Ishikawa (cell line): ENCODE results near the gene RNASE8.

ENCODE experiments used
- CEBPB ChIP-seq: IDR thresholded peaks from 2 replicates; pipeline ENCODE4 v1.6.1; 2012
- CREB1 ChIP-seq: IDR thresholded peaks from 2 replicates; pipeline ENCODE4 v1.6.1; 2012; ENCODE audit warnings: low read depth
- EGR1 ChIP-seq: IDR thresholded peaks from 2 replicates; pipeline ENCODE4 v1.6.1; 2012
- EP300 ChIP-seq: IDR thresholded peaks from 2 replicates; pipeline ENCODE4 v1.6.1; 2012; ENCODE audit warnings: borderline replicate concordance
- FOXM1 ChIP-seq: IDR thresholded peaks from 2 replicates; pipeline ENCODE4 v1.6.1; 2012; ENCODE audit warnings: low read depth, borderline replicate concordance
- MAX ChIP-seq: IDR thresholded peaks from 2 replicates; pipeline ENCODE4 v1.6.1; 2012
- NFIC ChIP-seq: IDR thresholded peaks from 2 replicates; pipeline ENCODE4 v1.6.1; 2012
- RAD21 ChIP-seq: IDR thresholded peaks from 2 replicates; pipeline ENCODE4 v1.6.1; 2012; ENCODE audit warnings: low read depth
- REST ChIP-seq: IDR thresholded peaks from 2 replicates; pipeline ENCODE4 v1.6.1; 2012; ENCODE audit warnings: low read depth, mild to moderate bottlenecking
- TAF1 ChIP-seq: IDR thresholded peaks from 2 replicates; pipeline ENCODE4 v1.6.1; 2012; ENCODE audit warnings: low read depth, mild to moderate bottlenecking
- TCF12 ChIP-seq: IDR thresholded peaks from 2 replicates; pipeline ENCODE4 v1.6.1; 2012; ENCODE audit warnings: low read depth
- TEAD4 ChIP-seq: IDR thresholded peaks from 2 replicates; pipeline ENCODE4 v1.6.1; 2012
- USF1 ChIP-seq: IDR thresholded peaks from 2 replicates; pipeline ENCODE4 v1.6.1; 2012
- YY1 ChIP-seq: IDR thresholded peaks from 2 replicates; pipeline ENCODE4 v1.6.1; 2012; ENCODE audit warnings: low read depth
- ZBTB7A ChIP-seq: IDR thresholded peaks from 2 replicates; pipeline ENCODE4 v1.6.1; 2012; ENCODE audit warnings: low read depth

RNASE8 gene

GRCh38 chr14:21075719-21076437 lies 18.3 kb downstream of the RNASE8 start:
- TF ChIP-seq EP300 (no peak), USF1 (no peak), FOXM1 (no peak), ZBTB7A (no peak), NFIC (no peak), TCF12 (no peak), REST (no peak), MAX (no peak)

- TF ChIP-seq NFIC (no peak), CREB1 (no peak), EP300 (no peak), REST (no peak), TCF12 (no peak), TAF1 (no peak), TEAD4 (no peak), EGR1 (no peak), YY1 (no peak), ZBTB7A (no peak), RAD21 (no peak), MAX (no peak), CEBPB (no peak), USF1 (no peak), FOXM1 (no peak)
Observed at GRCh38 chr14:21077672-21078071, 20.1 kb downstream of the RNASE8 start.

GRCh38 chr14:21078287-21078686 lies 20.7 kb downstream of the RNASE8 start:
- TF ChIP-seq EGR1 (no peak), USF1 (no peak), REST (no peak), EP300 (no peak), YY1 (no peak)

- no peak for TF ChIP-seq FOXM1
- TF ChIP-seq YY1 = no peak
- no peak for TF ChIP-seq TEAD4
- no peak for TF ChIP-seq TCF12
- TF ChIP-seq NFIC = no peak
- no peak for TF ChIP-seq CREB1
- no peak for TF ChIP-seq MAX
- TF ChIP-seq USF1 = no peak
- TF ChIP-seq EP300 = no peak
- TF ChIP-seq RAD21 = no peak
- TF ChIP-seq ZBTB7A = no peak
- no peak for TF ChIP-seq EGR1
- no peak for TF ChIP-seq CEBPB
- TF ChIP-seq REST = no peak
- TF ChIP-seq TAF1 = no peak
Observed at GRCh38 chr14:21078726-21079125, 21.1 kb downstream of the RNASE8 start.
